PFSK-1 (cell line): Measurements from ENCODE around the gene GUCY1A1.

ENCODE experiments used
- FOXP2 ChIP-seq: optimal IDR thresholded peaks from 2 replicates; pipeline ENCODE3; 2011; ENCODE audit warnings: borderline replicate concordance, control low read depth, inconsistent platforms; ENCODE audit not compliant: insufficient read depth; ENCODE audit errors: extremely low read length, extremely low read depth
- POLR2AphosphoS5 ChIP-seq: IDR thresholded peaks from 2 replicates; pipeline ENCODE4 v1.6.1; 2012; ENCODE audit warnings: low read depth, mild to moderate bottlenecking, control low read depth, low read length, moderate library complexity
- REST ChIP-seq, 2 experiments: IDR thresholded peaks; 2 replicates each; pipeline versions ENCODE4 v1.6.1 to v1.8.0; 2011 to 2012; ENCODE audit warnings: low read depth in 2 of 2, low read length in 2 of 2, control low read depth in 1 of 2, inconsistent platforms in 1 of 2, mild to moderate bottlenecking in 1 of 2, moderate library complexity in 1 of 2; ENCODE audit not compliant: insufficient read depth in 1 of 2
- SIN3A ChIP-seq: IDR thresholded peaks from 2 replicates; pipeline ENCODE4 v1.6.1; 2012; ENCODE audit warnings: mild to moderate bottlenecking, low read length, moderate library complexity, borderline replicate concordance; ENCODE audit not compliant: insufficient read depth
- TAF1 ChIP-seq: IDR thresholded peaks from 2 replicates; pipeline ENCODE4 v1.6.1; 2012; ENCODE audit warnings: low read length, control low read depth, borderline replicate concordance; ENCODE audit not compliant: insufficient read depth

The GUCY1A1 gene

GRCh38 chr4:155687380-155687982 is 20.8 kb downstream of the GUCY1A1 start:
- TF ChIP-seq TAF1 (no peak), POLR2AphosphoS5 (no peak), SIN3A (no peak), FOXP2 (no peak)

- TF ChIP-seq TAF1 (no peak), FOXP2 (no peak), SIN3A (no peak), REST (IDR thresholded peaks at IDR 0.05; ENCODE audit: insufficient read depth in 1 of 2, low read depth in 2 of 2, low read length in 2 of 2) (no peak), POLR2AphosphoS5 (no peak)
These were observed 21.6 kb downstream of the GUCY1A1 start for GRCh38 chr4:155688211-155688610.

- TF ChIP-seq REST (IDR thresholded peaks at IDR 0.05; ENCODE audit: insufficient read depth in 1 of 2, low read depth in 2 of 2, low read length in 2 of 2) (no peak), SIN3A (no peak), TAF1 (no peak), FOXP2 (no peak), POLR2AphosphoS5 (no peak)
These were observed 22.2 kb downstream of the GUCY1A1 start for GRCh38 chr4:155688860-155689259.

GRCh38 chr4:155690044-155690837 is 23.6 kb downstream of the GUCY1A1 start:
- TF ChIP-seq REST (IDR thresholded peaks at IDR 0.05; ENCODE audit: insufficient read depth in 1 of 2, low read depth in 2 of 2, low read length in 2 of 2) (no peak), SIN3A (no peak), POLR2AphosphoS5 (no peak), FOXP2 (no peak), TAF1 (no peak)

GRCh38 chr4:155692361-155692760 is 25.7 kb downstream of the GUCY1A1 start:
- TF ChIP-seq FOXP2 (no peak), POLR2AphosphoS5 (no peak), TAF1 (no peak), SIN3A (no peak), REST (IDR thresholded peaks at IDR 0.05; ENCODE audit: insufficient read depth in 1 of 2, low read depth in 2 of 2, low read length in 2 of 2) (no peak)
